C4-2B (cell line): Measurements from ENCODE around the gene SYNE2.

ENCODE experiments used
- H3K27ac ChIP-seq: fragments of 450-650 bp; 2 replicates; pipeline ENCODE4 v1.5.1; 2017
- CTCF ChIP-seq: fragments of 450-650 bp; conservative IDR thresholded peaks from 2 replicates; pipeline ENCODE4 v1.5.1; 2017; ENCODE audit warnings: mild to moderate bottlenecking
- ZFX ChIP-seq: fragments of 450-650 bp; IDR thresholded peaks from 2 replicates; pipeline ENCODE4 v1.6.1; 2017

The SYNE2 gene

GRCh38 chr14:63923422-63923752 is 70.6 kb downstream of the SYNE2 start:
- H3K27ac ChIP-seq: no peak overlapping the region
- TF ChIP-seq CTCF (no peak), ZFX (no peak)

GRCh38 chr14:63924375-63924774 is 71.6 kb downstream of the SYNE2 start:
- no peak for TF ChIP-seq CTCF
- TF ChIP-seq ZFX: no peak

GRCh38 chr14:63926641-63927040 is 73.8 kb downstream of the SYNE2 start:
- no peak for TF ChIP-seq CTCF
- no peak for TF ChIP-seq ZFX
- H3K27ac ChIP-seq: no peak overlapping the region

More at GRCh38 chr14:63924375-63924774, 71.6 kb downstream of the SYNE2 start:
- H3K27ac ChIP-seq: no peak overlapping the region

- H3K27ac ChIP-seq: no peak overlapping the region
- no peak for TF ChIP-seq CTCF
- no peak for TF ChIP-seq ZFX
Observed at GRCh38 chr14:63928744-63929174, 76.0 kb downstream of the SYNE2 start.

- no peak overlapping the region for H3K27ac ChIP-seq
- no peak for TF ChIP-seq ZFX
- TF ChIP-seq CTCF: no peak
Observed at GRCh38 chr14:63933110-63933509, 80.3 kb downstream of the SYNE2 start.

- TF ChIP-seq ZFX: no peak
- no peak for TF ChIP-seq CTCF
- H3K27ac ChIP-seq: no peak overlapping the region
Observed at GRCh38 chr14:63933711-63934110, 80.9 kb downstream of the SYNE2 start.

- no peak overlapping the region for H3K27ac ChIP-seq
- no peak for TF ChIP-seq CTCF
- no peak for TF ChIP-seq ZFX
Observed at GRCh38 chr14:63938198-63939005, 85.6 kb downstream of the SYNE2 start.
